ENCODE data around the gene AKT3.

Gene AKT3

GRCh38 chr1:243508943-243509342, 341.1 kb downstream of the AKT3 start:
- no peak for DNase-seq
- intact Hi-C loops (cut with DNase I) = no loop called here

GRCh38 chr1:243508303-243508713, 341.7 kb downstream of the AKT3 start:
- intact Hi-C loops (cut with DNase I) = no loop called here
- DNase-seq = peak in 7 of 42 donors; percentile 36 to 63 (median 51)

GRCh38 chr1:243507672-243508302, 342.3 kb downstream of the AKT3 start:
- peak in 1 of 42 donors; percentile 41 for DNase-seq
- intact Hi-C loops (cut with DNase I) = no loop called here

GRCh38 chr1:243507001-243507671, 342.9 kb downstream of the AKT3 start:
- intact Hi-C loops (cut with DNase I) = no loop called here
- DNase-seq = peak in 13 of 42 donors; percentile 37 to 72 (median 53)

GRCh38 chr1:243505986-243506689, 343.9 kb downstream of the AKT3 start:
- peak in 15 of 42 donors; percentile 37 to 79 (median 56) for DNase-seq
- intact Hi-C loops (cut with DNase I) = no loop called here

- intact Hi-C loops (cut with DNase I) = no loop called here
- peak in 1 of 42 donors; percentile 41 for DNase-seq
These were observed 346.9 kb downstream of the AKT3 start for GRCh38 chr1:243503155-243503554.

- peak in 5 of 42 donors; percentile 44 to 74 (median 47) for DNase-seq
- intact Hi-C loops (cut with DNase I) = no loop called here
These were observed 349.0 kb downstream of the AKT3 start for GRCh38 chr1:243501002-243501401.

- DNase-seq = peak in 2 of 42 donors; percentile 14 to 41
- intact Hi-C loops (cut with DNase I) = no loop called here
These were observed 349.5 kb downstream of the AKT3 start for GRCh38 chr1:243500512-243500911.

- intact Hi-C loops (cut with DNase I) = no loop called here
These were observed 350.3 kb downstream of the AKT3 start for GRCh38 chr1:243499711-243500110.

GRCh38 chr1:243499248-243499647, 350.8 kb downstream of the AKT3 start:
- intact Hi-C loops (cut with DNase I) = no loop called here
- peak in 1 of 42 donors; percentile 33 for DNase-seq

More at GRCh38 chr1:243499711-243500110, 350.3 kb downstream of the AKT3 start:
- peak in 2 of 42 donors; percentile 14 to 44 for DNase-seq

- intact Hi-C loops (cut with DNase I) = no loop called here
- DNase-seq = peak in 1 of 42 donors; percentile 41
These were observed 351.9 kb downstream of the AKT3 start for GRCh38 chr1:243497939-243498681.

- peak in 1 of 42 donors; percentile 48 for DNase-seq
- intact Hi-C loops (cut with DNase I) = no loop called here
These were observed 353.2 kb downstream of the AKT3 start for GRCh38 chr1:243496806-243497205.

- intact Hi-C loops (cut with DNase I) = no loop called here
These were observed 353.8 kb downstream of the AKT3 start for GRCh38 chr1:243496187-243496646.

GRCh38 chr1:243495442-243496186, 354.4 kb downstream of the AKT3 start:
- peak in 3 of 42 donors; percentile 10 to 50 (median 29) for DNase-seq

More at GRCh38 chr1:243496187-243496646, 353.8 kb downstream of the AKT3 start:
- DNase-seq = peak; percentile 68 to 92 (median 84)

GRCh38 chr1:243494741-243495431, 355.2 kb downstream of the AKT3 start:
- intact Hi-C loops (cut with DNase I) = no loop called here
- peak in 4 of 42 donors; percentile 2 to 40 (median 18) for DNase-seq

More at GRCh38 chr1:243495442-243496186, 354.4 kb downstream of the AKT3 start:
- intact Hi-C loops (cut with DNase I) = no loop called here

GRCh38 chr1:243493156-243494129, 356.6 kb downstream of the AKT3 start:
- peak in 4 of 42 donors; percentile 6 to 39 (median 16) for DNase-seq
- intact Hi-C loops (cut with DNase I) = no loop called here

All from head of caudate nucleus (tissue), 42 donors.